Stimulated activated CD8-positive, alpha-beta memory T cell treated with anti-CD3 and anti-CD28 coated beads, Interleukin-2, amount 100 ng/mL, for 48 hours (primary cell): ENCODE results near the gene CACNB2.
"Not testable (repeated sequence)": the region's sequence is repeated elsewhere in the genome, so short reads cannot be mapped to it uniquely, and the experiment has no call there.

Experiments used
- DNase-seq, 2 donors: peaks; one replicate each; pipeline ENCODE4 v3.0.0-alpha.2; 2020; ENCODE audit warnings: low read depth in 2 of 2

Gene CACNB2

GRCh38 chr10:18400906-18401245 is 260.7 kb downstream of the CACNB2 start:
- no peak for DNase-seq

DNA sequence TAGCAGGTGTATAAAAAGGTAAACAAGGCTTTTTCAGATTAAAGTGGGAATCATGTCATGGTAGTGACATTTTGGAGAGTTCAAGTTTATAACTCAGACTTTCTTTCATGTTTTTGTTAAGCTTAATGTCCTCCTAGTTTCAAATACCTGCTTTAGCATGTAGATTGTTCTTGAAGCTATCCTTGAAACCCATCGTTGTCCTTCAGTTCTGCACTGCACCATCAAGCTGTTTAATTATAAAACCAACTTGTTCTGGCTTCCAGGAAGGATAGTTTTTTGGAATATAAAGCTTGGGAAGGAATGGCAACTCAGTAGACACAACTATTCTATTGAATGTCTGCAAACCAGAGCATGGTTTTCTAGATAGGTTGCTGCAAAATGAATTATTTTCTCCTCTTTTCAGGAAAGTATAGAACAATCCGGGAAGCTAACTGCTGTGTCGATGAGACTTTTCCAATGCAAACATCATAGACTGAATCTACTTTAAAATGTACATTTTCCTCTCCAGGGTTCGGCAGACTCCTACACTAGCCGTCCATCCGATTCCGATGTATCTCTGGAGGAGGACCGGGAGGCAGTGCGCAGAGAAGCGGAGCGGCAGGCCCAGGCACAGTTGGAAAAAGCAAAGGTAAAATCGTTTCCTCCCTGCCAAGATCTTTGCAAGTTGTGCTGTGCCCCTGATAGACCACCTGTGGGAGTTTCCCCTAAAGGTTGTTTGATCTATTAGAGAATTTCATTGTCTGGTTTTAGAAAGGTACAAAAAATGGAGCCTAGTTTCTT is 261.4 kb downstream of the CACNB2 start:
- no peak for DNase-seq

GRCh38 chr10:18402853-18403252 is 262.6 kb downstream of the CACNB2 start:
- DNase-seq, result no peak

- DNase-seq, result no peak
Measured at GRCh38 chr10:18404530-18404929, 264.3 kb downstream of the CACNB2 start.

DNA sequence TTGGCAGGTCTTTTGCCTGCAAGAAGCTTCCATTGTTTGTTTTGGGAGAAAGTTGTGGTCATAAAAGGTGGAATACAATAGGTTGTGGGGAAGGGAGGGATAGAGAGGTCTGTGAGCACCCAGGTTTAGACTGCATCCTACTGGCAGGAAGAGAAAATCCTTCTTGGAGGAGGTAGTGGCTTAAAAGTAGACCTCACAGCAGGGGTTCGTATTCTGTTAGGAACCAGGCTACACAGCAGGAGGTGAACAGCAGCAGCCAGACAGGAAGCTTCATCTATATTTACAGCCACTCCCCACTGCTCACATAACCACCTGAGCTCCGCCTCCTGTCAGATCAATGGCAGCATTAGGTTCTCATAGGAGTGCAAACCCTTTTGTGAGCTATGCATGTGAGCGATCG is 265.9 kb downstream of the CACNB2 start:
- no peak for DNase-seq

- DNase-seq, result no peak
Measured at GRCh38 chr10:18409599-18410397, 269.6 kb downstream of the CACNB2 start.

- DNase-seq, result no peak
Measured at GRCh38 chr10:18414061-18414460, 273.8 kb downstream of the CACNB2 start.

GRCh38 chr10:18417950-18418527 is 277.8 kb downstream of the CACNB2 start:
- DNase-seq, result no peak

DNA sequence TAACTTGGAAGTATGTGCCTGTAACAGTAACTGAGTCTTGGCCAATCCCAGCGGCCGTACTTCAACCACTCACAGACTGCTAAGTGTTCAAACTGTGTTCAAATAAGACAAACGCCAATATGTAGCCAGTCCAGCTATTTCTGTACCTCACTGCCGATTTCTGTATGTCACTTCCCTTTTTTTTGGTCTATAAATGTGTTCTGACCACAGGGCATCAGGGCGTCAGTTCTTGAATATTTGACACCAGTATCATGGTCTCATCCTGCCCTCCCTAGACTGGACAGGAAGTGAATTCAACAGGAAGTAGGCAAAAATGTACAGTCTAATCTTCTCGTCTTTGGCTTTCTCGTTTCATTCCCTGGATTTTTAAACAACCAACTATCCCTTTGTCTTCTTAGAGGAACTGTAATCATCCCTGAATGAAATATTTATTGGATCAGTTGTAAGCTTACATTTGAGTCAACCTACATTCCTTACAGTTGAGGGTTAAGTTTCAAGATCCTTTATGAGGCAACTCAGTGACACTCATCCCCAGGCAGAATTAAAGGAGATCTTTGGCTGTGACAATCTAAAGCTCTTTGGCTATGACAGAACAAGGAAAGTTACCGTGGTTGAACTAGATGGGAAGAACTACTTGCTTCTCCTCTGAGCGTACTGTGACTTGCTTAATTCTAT is 278.5 kb downstream of the CACNB2 start:
- DNase-seq, result no peak

DNA sequence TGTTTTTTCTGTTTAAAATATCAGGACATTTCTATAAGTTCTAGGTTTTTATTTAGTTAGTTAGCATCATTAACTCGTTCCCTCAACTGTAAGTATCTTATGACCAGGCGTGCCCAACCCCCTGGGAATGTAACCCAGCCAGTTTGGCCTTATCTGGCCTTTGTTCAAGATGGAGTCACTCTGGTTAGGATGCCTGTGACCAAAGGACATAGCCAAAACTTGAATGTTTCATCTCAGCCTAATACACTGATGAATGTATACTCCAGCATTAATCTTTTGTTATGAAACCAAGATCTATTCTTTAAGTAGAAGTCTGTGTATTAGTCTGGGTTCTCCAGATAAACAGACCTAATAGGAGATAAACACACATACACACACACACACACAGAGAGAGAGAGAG is 279.7 kb downstream of the CACNB2 start:
- no peak for DNase-seq

- no peak for DNase-seq
Measured at GRCh38 chr10:18421726-18422293, 281.6 kb downstream of the CACNB2 start.

GRCh38 chr10:18423058-18423637 is 282.9 kb downstream of the CACNB2 start:
- no peak for DNase-seq

GRCh38 chr10:18424200-18424599 is 284.0 kb downstream of the CACNB2 start:
- DNase-seq, result no peak

GRCh38 chr10:18429335-18429734 is 289.1 kb downstream of the CACNB2 start:
- DNase-seq, result no peak

DNA sequence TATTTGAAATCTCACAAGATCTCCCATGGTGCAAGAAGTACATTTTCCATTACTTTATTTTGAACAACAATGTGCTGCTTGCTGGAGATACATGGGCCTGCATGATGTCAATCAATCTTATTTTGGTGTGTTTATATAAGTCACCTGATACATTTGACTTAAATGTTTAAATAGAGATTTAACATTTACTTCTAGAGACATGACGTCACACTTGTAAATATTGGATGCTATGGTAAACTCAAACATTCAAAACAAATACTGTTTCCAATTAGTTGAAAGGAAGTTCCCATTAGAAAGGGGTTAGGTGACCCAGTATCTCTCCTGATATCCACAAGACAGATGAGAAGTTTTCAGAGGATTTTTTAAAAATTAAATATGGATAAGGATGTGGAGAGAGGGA is 296.7 kb downstream of the CACNB2 start:
- no peak for DNase-seq

DNA sequence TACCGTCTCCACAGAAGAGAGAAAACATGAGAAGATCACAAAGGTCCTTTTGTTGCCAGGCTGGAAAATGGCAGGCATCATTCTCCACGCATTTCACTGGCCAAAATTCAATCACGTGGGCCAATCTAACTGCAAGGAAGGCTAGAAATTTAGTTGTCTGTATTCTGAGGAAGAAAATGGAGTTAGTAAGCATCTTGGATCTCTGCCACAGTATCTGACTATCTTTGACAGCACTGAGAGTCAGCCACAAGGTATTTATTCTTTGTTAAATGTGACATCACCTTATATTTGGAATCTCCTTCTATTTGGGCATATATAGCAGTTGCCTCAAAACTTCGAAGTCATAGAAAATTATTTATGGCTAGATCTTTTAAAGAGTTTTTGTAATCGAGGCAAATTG is 297.3 kb downstream of the CACNB2 start:
- no peak for DNase-seq

DNA sequence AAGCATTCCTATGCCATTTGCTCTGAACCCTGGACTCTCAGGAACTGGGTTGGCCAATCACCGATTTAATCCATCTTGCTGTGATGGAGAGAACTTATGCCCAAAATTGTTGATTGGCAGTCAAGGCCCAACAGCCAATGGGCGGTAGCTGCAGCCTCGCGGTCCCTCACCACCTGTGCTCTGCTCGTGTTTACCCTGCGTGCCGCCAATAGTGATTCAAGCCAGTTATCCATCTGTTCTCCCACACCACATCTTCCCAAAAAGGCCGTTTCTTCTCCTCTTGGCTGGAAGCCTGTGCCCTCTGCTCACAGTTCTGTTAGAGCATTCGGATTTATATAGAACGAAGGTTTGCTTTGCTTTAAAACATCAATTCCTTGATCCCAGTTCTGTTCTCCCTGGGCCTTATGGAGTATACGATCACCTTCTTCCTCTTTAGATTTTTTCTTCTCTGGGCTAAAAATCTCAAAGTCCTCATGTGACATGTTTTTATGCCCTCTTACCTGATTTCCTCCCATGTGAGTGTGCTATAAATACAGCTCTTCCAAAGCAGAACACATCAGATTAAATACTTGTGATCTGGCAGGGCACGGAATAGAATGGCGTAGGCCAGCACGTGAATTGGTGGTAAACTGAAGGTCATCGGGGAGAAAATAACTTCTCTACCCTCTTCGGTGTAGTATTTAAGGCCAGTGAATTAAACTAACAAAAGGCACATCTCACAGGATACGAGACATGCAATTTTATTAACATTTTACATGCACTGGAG is 298.3 kb downstream of the CACNB2 start:
- DNase-seq, result no peak

DNA sequence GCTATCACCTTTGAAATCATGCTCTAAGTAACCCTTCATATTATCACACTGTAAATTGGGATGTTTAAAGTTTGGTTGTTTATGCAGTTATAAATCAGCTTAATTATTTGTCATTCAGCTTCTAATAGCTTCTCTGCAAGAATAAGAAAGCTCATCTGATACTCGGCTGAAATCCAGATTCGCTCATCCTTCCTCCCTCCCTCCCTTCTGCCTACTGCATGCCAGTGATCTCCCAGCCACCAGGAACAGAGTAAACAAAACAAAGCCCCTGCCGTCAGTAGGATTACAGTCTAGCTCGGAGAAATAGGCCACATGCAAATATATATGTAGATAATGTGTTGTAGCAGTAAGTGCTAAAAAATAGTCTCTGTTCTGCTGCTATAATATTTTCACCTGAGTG is 299.4 kb downstream of the CACNB2 start:
- DNase-seq, result no peak

DNA sequence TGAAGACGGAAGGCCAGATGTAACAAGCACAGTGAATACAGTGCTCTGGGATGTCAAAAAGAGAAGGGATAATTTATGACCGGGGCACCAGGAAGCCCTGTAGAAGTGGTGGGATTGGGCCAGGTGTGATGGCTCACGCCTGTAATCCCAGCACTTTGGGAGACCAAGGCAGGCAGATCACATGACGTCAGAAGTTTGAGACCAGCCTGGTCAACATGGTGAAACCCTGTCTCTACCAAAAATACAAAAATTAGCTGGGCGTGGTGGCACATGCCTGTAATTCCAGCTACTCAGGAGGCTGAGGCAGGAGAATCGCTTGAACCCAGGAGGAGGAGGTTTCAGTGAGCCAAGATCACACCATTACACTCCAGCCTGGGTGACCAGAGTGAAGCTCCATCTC is 305.4 kb downstream of the CACNB2 start:
- not testable (repeated sequence) for DNase-seq

DNA sequence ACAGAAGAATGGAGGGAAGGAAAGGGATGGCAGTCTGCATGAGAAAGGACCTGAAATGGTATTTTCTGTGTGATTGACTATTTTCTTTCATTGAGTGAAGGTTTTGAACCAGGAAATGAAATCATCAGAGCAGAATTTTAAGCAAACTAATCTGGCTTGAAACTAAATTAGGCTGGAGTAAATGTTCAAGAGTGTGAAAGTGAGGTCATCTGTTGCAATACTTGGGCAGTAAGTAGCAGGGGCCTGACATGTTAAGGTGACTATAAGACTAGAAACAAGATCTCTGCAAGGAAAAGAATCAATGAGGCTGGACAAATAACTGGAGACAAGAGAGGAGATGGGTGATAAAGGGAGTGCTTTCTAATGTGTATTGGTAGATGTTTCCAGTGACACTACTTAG is 306.0 kb downstream of the CACNB2 start:
- no peak for DNase-seq

DNA sequence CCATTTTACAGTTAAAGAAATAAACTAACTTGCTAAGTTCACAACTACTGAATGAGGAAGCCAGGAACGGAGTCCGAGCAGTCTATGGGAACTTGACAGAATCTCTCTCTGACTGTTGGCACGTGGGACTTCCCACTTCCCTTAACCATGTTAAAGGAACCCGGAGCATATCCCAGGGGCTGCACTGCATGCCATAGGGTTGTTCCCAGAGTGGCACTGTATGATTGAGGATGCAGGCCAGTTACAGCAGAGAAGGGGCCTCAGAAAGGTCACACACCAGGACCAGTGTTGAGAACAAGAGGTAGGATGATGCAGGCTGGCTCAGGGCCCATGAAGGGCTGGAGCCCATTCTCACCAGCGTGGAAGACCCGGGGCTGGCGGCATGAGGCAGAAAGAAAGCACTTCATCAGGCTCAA is 309.4 kb downstream of the CACNB2 start:
- DNase-seq, result no peak
